ENCODE results near the gene NKAIN2.

NKAIN2 gene

GRCh38 chr6:123848347-123848746 lies 44.7 kb downstream of the NKAIN2 start:
- TF ChIP-seq, protein P1, sequence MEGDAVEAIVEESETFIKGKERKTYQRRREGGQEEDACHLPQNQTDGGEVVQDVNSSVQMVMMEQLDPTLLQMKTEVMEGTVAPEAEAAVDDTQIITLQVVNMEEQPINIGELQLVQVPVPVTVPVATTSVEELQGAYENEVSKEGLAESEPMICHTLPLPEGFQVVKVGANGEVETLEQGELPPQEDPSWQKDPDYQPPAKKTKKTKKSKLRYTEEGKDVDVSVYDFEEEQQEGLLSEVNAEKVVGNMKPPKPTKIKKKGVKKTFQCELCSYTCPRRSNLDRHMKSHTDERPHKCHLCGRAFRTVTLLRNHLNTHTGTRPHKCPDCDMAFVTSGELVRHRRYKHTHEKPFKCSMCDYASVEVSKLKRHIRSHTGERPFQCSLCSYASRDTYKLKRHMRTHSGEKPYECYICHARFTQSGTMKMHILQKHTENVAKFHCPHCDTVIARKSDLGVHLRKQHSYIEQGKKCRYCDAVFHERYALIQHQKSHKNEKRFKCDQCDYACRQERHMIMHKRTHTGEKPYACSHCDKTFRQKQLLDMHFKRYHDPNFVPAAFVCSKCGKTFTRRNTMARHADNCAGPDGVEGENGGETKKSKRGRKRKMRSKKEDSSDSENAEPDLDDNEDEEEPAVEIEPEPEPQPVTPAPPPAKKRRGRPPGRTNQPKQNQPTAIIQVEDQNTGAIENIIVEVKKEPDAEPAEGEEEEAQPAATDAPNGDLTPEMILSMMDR (IDR thresholded peaks at IDR 0.05; ENCODE audit: low read depth, low read length) = no peak
- H3K4me3 ChIP-seq (ENCODE audit: low read depth, low read length) = no peak overlapping the region

DNA sequence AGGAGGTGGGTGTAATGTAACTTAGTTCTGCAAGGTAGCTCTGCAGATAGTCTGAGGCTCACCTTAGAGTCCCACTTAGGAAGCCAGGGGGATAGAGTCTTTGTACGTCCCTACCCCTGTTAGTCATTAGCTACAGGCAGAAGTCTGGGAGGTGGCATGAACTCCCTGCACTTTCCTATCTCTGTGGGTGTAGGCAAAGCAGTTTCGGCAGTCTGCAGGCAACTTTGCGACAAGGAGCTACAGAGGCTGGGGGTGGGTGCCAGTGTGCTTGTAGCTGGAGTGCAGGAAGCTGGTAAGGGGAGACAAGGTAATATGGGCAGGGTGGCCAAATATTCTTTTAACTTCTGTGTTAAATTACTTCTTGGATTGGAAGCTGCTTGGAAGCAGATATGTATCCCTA lies 45.7 kb downstream of the NKAIN2 start:
- TF ChIP-seq, protein P1 (IDR thresholded peaks at IDR 0.05; ENCODE audit: low read depth, low read length) = no peak
- H3K4me3 ChIP-seq (ENCODE audit: low read depth, low read length) = no peak overlapping the region

- no peak overlapping the region for H3K4me3 ChIP-seq (ENCODE audit: low read depth, low read length)
- TF ChIP-seq, protein P1 (IDR thresholded peaks at IDR 0.05; ENCODE audit: low read depth, low read length) = no peak
Measured at GRCh38 chr6:123850555-123850954, 46.9 kb downstream of the NKAIN2 start.

GRCh38 chr6:123854201-123854600 lies 50.5 kb downstream of the NKAIN2 start:
- TF ChIP-seq, protein P1 (IDR thresholded peaks at IDR 0.05; ENCODE audit: low read depth, low read length) = no peak
- H3K4me3 ChIP-seq (ENCODE audit: low read depth, low read length) = no peak overlapping the region

DNA sequence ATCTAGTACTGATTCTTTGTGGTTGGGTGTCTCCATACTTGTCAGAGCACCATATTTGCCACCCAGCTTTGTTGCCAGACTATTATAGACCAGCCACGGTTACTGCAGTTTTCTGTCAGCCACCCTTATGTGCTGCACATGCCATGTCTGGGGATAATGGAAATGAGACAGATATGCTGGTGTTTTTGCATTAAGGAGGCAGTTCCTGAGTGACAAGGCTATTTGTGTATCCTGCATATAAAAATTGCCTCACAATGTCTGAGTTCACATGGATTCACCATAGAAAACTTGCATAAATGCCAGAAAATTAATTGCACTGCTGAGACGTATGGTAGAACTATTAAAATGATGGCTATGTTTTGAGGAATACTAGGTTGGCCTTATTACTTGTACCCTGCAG lies 51.8 kb downstream of the NKAIN2 start:
- no peak overlapping the region for H3K4me3 ChIP-seq (ENCODE audit: low read depth, low read length)
- TF ChIP-seq, protein P1 (IDR thresholded peaks at IDR 0.05; ENCODE audit: low read depth, low read length) = no peak

DNA sequence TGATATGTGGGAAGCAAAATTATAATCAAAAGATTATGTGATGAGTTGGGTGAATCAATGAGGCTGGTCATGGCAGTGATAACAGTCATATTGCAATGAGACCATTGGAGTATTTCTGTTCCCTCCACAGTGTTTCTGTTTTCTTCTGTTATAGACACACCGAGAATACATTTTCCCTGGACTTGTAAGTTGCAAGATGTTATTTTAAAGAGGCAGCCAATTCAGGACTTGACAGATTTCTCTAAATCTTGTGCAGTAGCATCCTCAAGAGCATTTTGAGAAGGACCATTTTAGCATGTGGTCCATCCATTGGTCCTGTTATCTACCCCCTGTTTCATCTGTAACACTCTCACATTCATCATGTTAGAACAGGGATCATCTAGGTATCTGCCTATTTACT lies 55.6 kb downstream of the NKAIN2 start:
- TF ChIP-seq, protein P1 (IDR thresholded peaks at IDR 0.05; ENCODE audit: low read depth, low read length) = no peak

DNA sequence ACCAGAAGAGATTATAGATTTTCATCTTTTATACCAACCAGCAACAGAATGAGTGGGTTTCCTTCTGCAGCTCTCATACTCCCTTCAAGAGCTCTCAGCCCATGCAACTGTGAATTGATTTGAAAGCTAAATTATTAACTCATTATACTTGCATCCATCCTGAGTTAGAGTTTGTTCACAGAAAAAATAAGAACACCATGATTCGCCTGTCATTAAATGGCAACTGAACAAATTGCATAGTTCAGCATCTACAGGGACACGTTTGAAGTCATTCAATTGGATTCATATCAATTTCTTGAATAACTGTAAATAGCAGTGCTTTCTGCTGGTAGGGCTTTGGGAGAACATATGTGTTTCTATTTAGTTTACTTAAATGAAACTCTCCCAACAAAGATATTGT lies 65.7 kb downstream of the NKAIN2 start:
- no peak overlapping the region for H3K4me3 ChIP-seq (ENCODE audit: low read depth, low read length)
- TF ChIP-seq, protein P1 (IDR thresholded peaks at IDR 0.05; ENCODE audit: low read depth, low read length) = no peak

More for the DNA sequence above, 55.6 kb downstream of the NKAIN2 start:
- no peak overlapping the region for H3K4me3 ChIP-seq (ENCODE audit: low read depth, low read length)
